ENCODE results near the gene SNAI3.

DNA sequence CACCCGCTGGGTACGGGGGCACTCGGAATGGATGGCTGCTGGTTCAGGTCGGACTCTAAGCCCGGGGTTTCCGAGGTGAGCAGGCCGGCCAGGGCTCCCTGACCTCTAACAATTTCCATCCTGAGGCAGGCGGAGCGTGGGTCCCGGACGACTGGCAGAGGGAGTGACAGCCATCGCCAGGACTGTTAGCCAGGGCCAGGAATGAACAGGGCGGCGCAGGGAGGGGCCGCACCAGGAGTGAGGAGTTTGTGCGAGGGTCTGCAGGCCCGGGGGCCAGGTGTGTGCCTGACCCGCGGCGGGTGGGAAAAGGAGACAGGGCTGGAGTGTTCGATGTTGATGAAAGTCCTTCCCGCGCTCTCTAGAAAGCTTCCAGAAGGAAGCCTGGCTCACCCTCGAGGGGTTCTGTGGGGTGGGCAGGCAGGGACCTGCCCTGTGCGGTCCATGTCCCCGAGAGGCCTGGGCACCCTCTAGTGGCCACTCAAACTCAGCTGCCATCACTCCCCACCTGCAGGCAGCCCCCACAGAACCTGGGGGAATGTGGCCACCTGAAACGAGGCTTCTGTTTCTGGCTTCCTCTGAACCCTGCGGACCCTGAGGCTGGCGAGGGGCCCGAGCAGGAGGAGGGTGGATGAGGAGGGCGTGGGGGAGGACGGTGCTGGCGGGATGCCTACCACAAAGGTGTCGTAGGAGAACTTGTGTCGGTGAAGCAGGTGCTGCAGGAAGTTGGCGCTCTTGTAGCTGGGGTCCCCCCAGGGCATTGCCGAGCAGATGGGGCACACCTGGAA is 11.7 kb upstream of the SNAI3 start:
- TF ChIP-seq CTCF (IDR thresholded peaks at IDR 0.05) (no peak), POLR2A (IDR thresholded peaks at IDR 0.05) (no peak)
